ENCODE data around the gene CTNNA2.

- TF ChIP-seq CTCF (IDR thresholded peaks at IDR 0.05) = no peak
- TF ChIP-seq POLR2AphosphoS5 (IDR thresholded peaks at IDR 0.05; ENCODE audit: low read depth, low read length) = no peak
- TF ChIP-seq, protein P1, sequence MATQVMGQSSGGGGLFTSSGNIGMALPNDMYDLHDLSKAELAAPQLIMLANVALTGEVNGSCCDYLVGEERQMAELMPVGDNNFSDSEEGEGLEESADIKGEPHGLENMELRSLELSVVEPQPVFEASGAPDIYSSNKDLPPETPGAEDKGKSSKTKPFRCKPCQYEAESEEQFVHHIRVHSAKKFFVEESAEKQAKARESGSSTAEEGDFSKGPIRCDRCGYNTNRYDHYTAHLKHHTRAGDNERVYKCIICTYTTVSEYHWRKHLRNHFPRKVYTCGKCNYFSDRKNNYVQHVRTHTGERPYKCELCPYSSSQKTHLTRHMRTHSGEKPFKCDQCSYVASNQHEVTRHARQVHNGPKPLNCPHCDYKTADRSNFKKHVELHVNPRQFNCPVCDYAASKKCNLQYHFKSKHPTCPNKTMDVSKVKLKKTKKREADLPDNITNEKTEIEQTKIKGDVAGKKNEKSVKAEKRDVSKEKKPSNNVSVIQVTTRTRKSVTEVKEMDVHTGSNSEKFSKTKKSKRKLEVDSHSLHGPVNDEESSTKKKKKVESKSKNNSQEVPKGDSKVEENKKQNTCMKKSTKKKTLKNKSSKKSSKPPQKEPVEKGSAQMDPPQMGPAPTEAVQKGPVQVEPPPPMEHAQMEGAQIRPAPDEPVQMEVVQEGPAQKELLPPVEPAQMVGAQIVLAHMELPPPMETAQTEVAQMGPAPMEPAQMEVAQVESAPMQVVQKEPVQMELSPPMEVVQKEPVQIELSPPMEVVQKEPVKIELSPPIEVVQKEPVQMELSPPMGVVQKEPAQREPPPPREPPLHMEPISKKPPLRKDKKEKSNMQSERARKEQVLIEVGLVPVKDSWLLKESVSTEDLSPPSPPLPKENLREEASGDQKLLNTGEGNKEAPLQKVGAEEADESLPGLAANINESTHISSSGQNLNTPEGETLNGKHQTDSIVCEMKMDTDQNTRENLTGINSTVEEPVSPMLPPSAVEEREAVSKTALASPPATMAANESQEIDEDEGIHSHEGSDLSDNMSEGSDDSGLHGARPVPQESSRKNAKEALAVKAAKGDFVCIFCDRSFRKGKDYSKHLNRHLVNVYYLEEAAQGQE (IDR thresholded peaks at IDR 0.05; ENCODE audit: insufficient read depth in 1 of 2, low read depth in 2 of 2, low read length in 1 of 2) = no peak
Measured at GRCh38 chr2:79929624-79930023, 416.8 kb downstream of the CTNNA2 start.

Data from Panc1 (cell line).